ENCODE results near the gene SPDEF. TPM values are rescaled to one million over a fixed set of nuclear protein-coding genes. Genes with fewer than 3 reads are reported as not detected.

SPDEF gene
- total and polyA plus RNA-seq, 10 of the 15 experiments (the other 5 are each of a cell fraction or from before 2014, with no cell fraction given): not detected

DNA sequence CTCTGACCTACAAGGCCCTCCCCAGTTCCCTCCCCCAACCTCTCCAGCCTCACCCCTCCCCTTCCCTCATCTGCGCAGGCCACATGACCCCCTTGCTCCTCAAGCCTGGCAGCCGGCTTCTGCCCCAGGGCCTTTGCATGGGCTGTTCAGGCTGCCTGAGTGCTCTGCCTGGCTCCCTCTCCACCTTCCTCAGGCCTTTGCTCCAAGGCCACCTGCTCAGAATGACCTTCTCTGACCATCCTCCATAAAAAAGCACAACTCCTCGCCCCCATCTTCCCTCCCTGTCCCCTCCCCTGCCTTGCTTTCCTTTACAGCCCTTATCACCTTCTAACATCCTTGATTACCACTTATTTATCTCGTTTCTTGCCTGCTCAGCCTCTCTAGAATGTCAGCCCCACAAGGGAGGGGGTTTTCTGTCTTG lies 38.7 kb downstream of the SPDEF start:
- DNase-seq (ENCODE audit: low read depth, low spot score) (no peak), FAIRE-seq (no peak), ATAC-seq (no peak)
- Histone ChIP-seq H3K27me3 (replicated peaks in 1 of 2; ENCODE audit: control insufficient read depth in 2 of 2, insufficient read depth in 2 of 2, low read length in 1 of 2) (no peaks in the 10 kb centered on the region; a peak in 1 of 4 replicates), H3K4me3 (no peak overlapping the region), H3K4me1 (ENCODE audit: control insufficient read depth, insufficient read depth, low read length) (no peaks in the 10 kb centered on the region), H3K79me2 (ENCODE audit: control insufficient read depth, insufficient read depth, low read length) (no peaks in the 10 kb centered on the region), H4K20me1 (ENCODE audit: control insufficient read depth, insufficient read depth) (no peaks in the 10 kb centered on the region), H3K9me3 (replicated peaks; ENCODE audit: control insufficient read depth, insufficient read depth, low read length) (no peaks in the 10 kb centered on the region), H3K4me2 (ENCODE audit: control insufficient read depth, insufficient read depth) (no peak overlapping the region), H3K27ac (ENCODE audit: control insufficient read depth, insufficient read depth) (no peak overlapping the region), H3K36me3 (ENCODE audit: control insufficient read depth in 2 of 2, insufficient read depth in 2 of 2, low read length in 1 of 2) (no peaks in the 10 kb centered on the region), H3K9ac (ENCODE audit: control insufficient read depth, insufficient read depth, low read length) (no peak overlapping the region), H2AFZ (ENCODE audit: control insufficient read depth, low read depth, low read length) (no peak overlapping the region)
- BruUV-seq (replicated peaks): no TSS peak
- ChIA-PET RAD21 (ENCODE audit: unreplicated experiment) (no interaction called here), SMC1A (ENCODE audit: uncharacterized antibody, unreplicated experiment) (interaction anchor here (1.4 kb wide), 1 partner anchor 92 kb away, joined by 3 read pairs; no protein-coding TSS in a partner anchor), CTCF (interaction anchor here (1.9 kb wide), 1 partner anchor 58 kb away, joined by 6 read pairs; no protein-coding TSS in a partner anchor), POLR2A (no interaction called here)
- no peak for TF ChIP-seq MTA3 (IDR thresholded peaks at IDR 0.05; ENCODE audit: borderline replicate concordance, low read length)
- TF ChIP-seq, protein P1, sequence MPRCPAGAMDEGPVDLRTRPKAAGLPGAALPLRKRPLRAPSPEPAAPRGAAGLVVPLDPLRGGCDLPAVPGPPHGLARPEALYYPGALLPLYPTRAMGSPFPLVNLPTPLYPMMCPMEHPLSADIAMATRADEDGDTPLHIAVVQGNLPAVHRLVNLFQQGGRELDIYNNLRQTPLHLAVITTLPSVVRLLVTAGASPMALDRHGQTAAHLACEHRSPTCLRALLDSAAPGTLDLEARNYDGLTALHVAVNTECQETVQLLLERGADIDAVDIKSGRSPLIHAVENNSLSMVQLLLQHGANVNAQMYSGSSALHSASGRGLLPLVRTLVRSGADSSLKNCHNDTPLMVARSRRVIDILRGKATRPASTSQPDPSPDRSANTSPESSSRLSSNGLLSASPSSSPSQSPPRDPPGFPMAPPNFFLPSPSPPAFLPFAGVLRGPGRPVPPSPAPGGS (IDR thresholded peaks at IDR 0.05; ENCODE audit: borderline replicate concordance, insufficient read depth, low read depth, low read length, poor library complexity, severe bottlenecking): no peak
- TF ChIP-seq NR2C1 (IDR thresholded peaks at IDR 0.05): no peak
- no peak for TF ChIP-seq MEF2B (IDR thresholded peaks at IDR 0.05; ENCODE audit: partially characterized antibody, poor library complexity, severe bottlenecking)
- intact Hi-C loops (cut with micrococcal nuclease; ENCODE audit: unreplicated experiment) (no loop called here), in situ Hi-C loops (cut with MboI) (no loop called here)
- WGBS (ENCODE audit: insufficient coverage, insufficient replicate concordance, low lambda C conversion rate, missing lambda C conversion rate): 18% methylated on average over 4 of the region's 4 CpGs

Measured in GM12878 (cell line).